Body of pancreas (tissue), 4 donors: ENCODE results near the gene LILRB4.

Source experiments
- CTCF ChIP-seq, 7 experiments: fragments of 450-650 bp in 4 of 7; fragments of 200-600 bp in 3 of 7; sonication (generic) in 3 of 7; IDR thresholded peaks; one replicate each; pipeline ENCODE4 v1.5.1; 2016 to 2019; ENCODE audit warnings: antibody characterized with exemption in 7 of 7
- POLR2A ChIP-seq, 3 donors: fragments of 450-650 bp; IDR thresholded peaks; one replicate each; pipeline ENCODE4 v1.6.1; 2016; ENCODE audit warnings: antibody characterized with exemption in 3 of 3, mild to moderate bottlenecking in 2 of 3

GRCh38 chr19:54614726-54615125 is 48.1 kb upstream of the LILRB4 start:
- no peak for TF ChIP-seq CTCF (IDR thresholded peaks at IDR 0.05)
- no peak for TF ChIP-seq POLR2A (IDR thresholded peaks at IDR 0.05)
